Upper lobe of left lung (tissue), 6 donors: ENCODE data around the gene USP6NL. TPM values are rescaled to one million over a fixed set of nuclear protein-coding genes. Genes with fewer than 3 reads are reported as not detected.

ENCODE experiments used
- ATAC-seq, 2 donors: fragments of 200-7000 bp; cut with Tn5 transposase; one replicate each; pipeline ENCODE4 v1.9.1; 2022; ENCODE audit warnings: mild to moderate bottlenecking in 2 of 2, moderate library complexity in 2 of 2; ENCODE audit not compliant: low FRiP score in 2 of 2
- DNase-seq, 2 donors: peaks; one replicate each; pipeline ENCODE4 v3.0.0-alpha.2; 2019 to 2020
- H3K27ac ChIP-seq, 4 donors: fragments of 200-600 bp; sonication (generic); one replicate each; pipeline ENCODE4 v1.5.1; 2016 to 2019
- H3K27me3 ChIP-seq, 4 donors: fragments of 200-600 bp; sonication (generic); one replicate each; pipeline ENCODE4 v1.5.1; 2017 to 2019
- H3K36me3 ChIP-seq, 4 donors: fragments of 200-600 bp; sonication (generic); one replicate each; pipeline ENCODE4 v1.5.1; 2016 to 2019
- H3K4me1 ChIP-seq, 4 donors: fragments of 200-600 bp; sonication (generic); one replicate each; pipeline ENCODE4 v1.5.1; 2018 to 2019
- H3K4me3 ChIP-seq, 4 donors: fragments of 200-600 bp; sonication (generic); one replicate each; pipeline ENCODE4 v1.5.1; 2017 to 2019; ENCODE audit warnings: mild to moderate bottlenecking in 2 of 4, moderate library complexity in 1 of 4
- H3K9me3 ChIP-seq, 4 donors: fragments of 200-600 bp; sonication (generic); one replicate each; pipeline ENCODE4 v1.5.1; 2018 to 2019
- CTCF ChIP-seq, 6 experiments: fragments of 450-650 bp in 4 of 6; fragments of 200-600 bp in 2 of 6; sonication (generic) in 2 of 6; IDR thresholded peaks; one replicate each; pipeline ENCODE4 v1.5.1; 2016 to 2019; ENCODE audit warnings: antibody characterized with exemption in 6 of 6
- EP300 ChIP-seq, 4 donors: sonication (generic); formaldehyde crosslinking; IDR thresholded peaks; one replicate each; pipeline ENCODE4 v1.5.1; 2017; ENCODE audit warnings: antibody characterized with exemption in 4 of 4, control low read depth in 2 of 4
- POLR2A ChIP-seq, 4 donors: fragments of 450-650 bp; IDR thresholded peaks; one replicate each; pipeline ENCODE4 v1.5.1; 2016 to 2017; ENCODE audit warnings: antibody characterized with exemption in 4 of 4, mild to moderate bottlenecking in 2 of 4
- POLR2AphosphoS5 ChIP-seq, 2 donors: sonication (generic); formaldehyde crosslinking; IDR thresholded peaks; one replicate each; pipeline ENCODE4 v1.5.1; 2017; ENCODE audit warnings: antibody characterized with exemption in 2 of 2
- WGBS, 2 donors: methylation state at CpG; one replicate each; pipeline ENCODE4 v1.1.5; 2017 to 2018; 5-methylcytosine and 5-hydroxymethylcytosine counted together
- total RNA-seq, 6 donors: library from RNA; depleted of rRNA in 4 of 6; stranded (reverse); fragments of >200 nt in 4 of 6; gene quantifications; one replicate each; pipeline versions ENCODE4 v1.1.0 to v1.2.1, GENCODE V29; 2016 to 2021
- donor health status: DM: no; HTN: no; CAD: no; lungs with moderate emphysema.
- donor health status: DM: no; HTN: yes; CAD: no; lungs with severe emphysema.

The USP6NL gene
- total RNA-seq, 6 donors from 2014 or later, result 16.4 to 28.6 (median 21.8) TPM

GRCh38 chr10:11538834-11539190 is 72.6 kb downstream of the USP6NL start:
- Histone ChIP-seq H3K27ac (no peak overlapping the region), H3K27me3 (no peaks in the 10 kb centered on the region), H3K9me3 (no peaks in the 10 kb centered on the region), H3K4me1 (peaks cover 0 to 15% (median 2%) of the 10 kb centered on the region in 4 donors), H3K4me3 (no peak overlapping the region), H3K36me3 (no peaks in the 10 kb centered on the region)
- ATAC-seq, result peak in 1 of 2 donors; percentile 37
- DNase-seq, result no peak
- WGBS, 2 donors, result 91 to 95% methylated on average over 8 of the region's 8 CpGs
- no peak for TF ChIP-seq EP300 (IDR thresholded peaks at IDR 0.05)
- TF ChIP-seq POLR2AphosphoS5 (IDR thresholded peaks at IDR 0.05), result no peak
- TF ChIP-seq CTCF (IDR thresholded peaks at IDR 0.05), result no peak
- TF ChIP-seq POLR2A (IDR thresholded peaks at IDR 0.05), result no peak

GRCh38 chr10:11536228-11536627 is 75.2 kb downstream of the USP6NL start:
- TF ChIP-seq POLR2AphosphoS5 (IDR thresholded peaks at IDR 0.05) (no peak), EP300 (IDR thresholded peaks at IDR 0.05) (no peak), POLR2A (IDR thresholded peaks at IDR 0.05) (no peak), CTCF (IDR thresholded peaks at IDR 0.05) (no peak)
- Histone ChIP-seq H3K36me3 (no peaks in the 10 kb centered on the region), H3K4me1 (peaks cover 0 to 12% (median 8%) of the 10 kb centered on the region in 4 donors), H3K9me3 (no peaks in the 10 kb centered on the region), H3K27me3 (no peaks in the 10 kb centered on the region), H3K27ac (no peak overlapping the region), H3K4me3 (no peak overlapping the region)
- DNase-seq (no peak), ATAC-seq (no peak)
- WGBS, 2 donors, result 88 to 97% methylated on average over 1 of the region's 1 CpG

- TF ChIP-seq CTCF (IDR thresholded peaks at IDR 0.05), result no peak
- no peak for TF ChIP-seq POLR2A (IDR thresholded peaks at IDR 0.05)
- no peak for TF ChIP-seq POLR2AphosphoS5 (IDR thresholded peaks at IDR 0.05)
- TF ChIP-seq EP300 (IDR thresholded peaks at IDR 0.05), result no peak
- Histone ChIP-seq H3K4me1 (peaks cover 0 to 10% (median 8%) of the 10 kb centered on the region in 4 donors), H3K9me3 (no peaks in the 10 kb centered on the region), H3K27me3 (no peaks in the 10 kb centered on the region), H3K4me3 (no peak overlapping the region), H3K27ac (no peak overlapping the region), H3K36me3 (no peaks in the 10 kb centered on the region)
- DNase-seq (no peak), ATAC-seq (no peak)
- WGBS, 2 donors, result 82 to 91% methylated on average over 5 of the region's 5 CpGs
These were observed 76.0 kb downstream of the USP6NL start for GRCh38 chr10:11535346-11535959.

GRCh38 chr10:11533328-11533781 is 78.1 kb downstream of the USP6NL start:
- no peak overlapping the region for H3K4me3 ChIP-seq
- no peak overlapping the region for H3K27ac ChIP-seq
- peak in 1 of 2 donors; percentile 9 for TF ChIP-seq POLR2AphosphoS5 (IDR thresholded peaks at IDR 0.05)
- no peak for TF ChIP-seq EP300 (IDR thresholded peaks at IDR 0.05)
- TF ChIP-seq CTCF (IDR thresholded peaks at IDR 0.05), result peak in 4 of 6 experiments; percentile 13 to 32 (median 20)
- no peaks in the 10 kb centered on the region for H3K9me3 ChIP-seq
- H3K36me3 ChIP-seq, result no peaks in the 10 kb centered on the region
- H3K4me1 ChIP-seq, result peaks cover 4 to 14% (median 12%) of the 10 kb centered on the region in 4 donors
- DNase-seq, result no peak
- H3K27me3 ChIP-seq, result no peaks in the 10 kb centered on the region
- ATAC-seq, result peak in 1 of 2 donors; percentile 23

- WGBS, 2 donors, result 81 to 84% methylated on average over 4 of the region's 4 CpGs
- no peak overlapping the region for H3K27ac ChIP-seq
- H3K9me3 ChIP-seq, result no peaks in the 10 kb centered on the region
- no peaks in the 10 kb centered on the region for H3K27me3 ChIP-seq
- no peaks in the 10 kb centered on the region for H3K36me3 ChIP-seq
- no peak for TF ChIP-seq CTCF (IDR thresholded peaks at IDR 0.05)
- TF ChIP-seq POLR2A (IDR thresholded peaks at IDR 0.05), result no peak
- no peak for TF ChIP-seq EP300 (IDR thresholded peaks at IDR 0.05)
- TF ChIP-seq POLR2AphosphoS5 (IDR thresholded peaks at IDR 0.05), result no peak
- ATAC-seq (no peak), DNase-seq (no peak)
- no peak overlapping the region for H3K4me3 ChIP-seq
- H3K4me1 ChIP-seq, result peaks cover 12 to 17% (median 14%) of the 10 kb centered on the region in 4 donors
These were observed 79.1 kb downstream of the USP6NL start for GRCh38 chr10:11532306-11532705.
